ENCODE results near the gene GLRX3. TPM values are rescaled to one million over a fixed set of nuclear protein-coding genes. Genes with fewer than 3 reads are reported as not detected.

Gene GLRX3
- total RNA-seq, 1 donor from 2014 or later = 74.6 TPM

- TF ChIP-seq CTCF (IDR thresholded peaks at IDR 0.05; ENCODE audit: unreplicated experiment) = no peak
- no peaks in the 10 kb centered on the region for H3K36me3 Mint-ChIP-seq
- H3K4me1 Mint-ChIP-seq = no peaks in the 10 kb centered on the region
- H3K27ac Mint-ChIP-seq = no peak overlapping the region
- H3K27me3 Mint-ChIP-seq (ENCODE audit: low read depth) = peaks cover 4% of the 10 kb centered on the region
- no peak overlapping the region for H3K4me3 Mint-ChIP-seq
- no peaks in the 10 kb centered on the region for H3K9me3 Mint-ChIP-seq
- no peak for DNase-seq (ENCODE audit: low spot score in 2 of 2, unreplicated experiment in 2 of 2)
Observed at GRCh38 chr10:130202984-130203621, 66.9 kb downstream of the GLRX3 start.

- Mint-ChIP-seq H3K4me1 (no peaks in the 10 kb centered on the region), H3K27me3 (ENCODE audit: low read depth) (peaks cover 4% of the 10 kb centered on the region), H3K9me3 (no peaks in the 10 kb centered on the region), H3K4me3 (no peak overlapping the region), H3K36me3 (no peaks in the 10 kb centered on the region), H3K27ac (no peak overlapping the region)
- no peak for DNase-seq (ENCODE audit: low spot score in 2 of 2, unreplicated experiment in 2 of 2)
- no peak for TF ChIP-seq CTCF (IDR thresholded peaks at IDR 0.05; ENCODE audit: unreplicated experiment)
Observed at GRCh38 chr10:130203626-130204025, 67.4 kb downstream of the GLRX3 start.

GRCh38 chr10:130206216-130206737 lies 70.1 kb downstream of the GLRX3 start:
- DNase-seq (ENCODE audit: low spot score in 2 of 2, unreplicated experiment in 2 of 2) = no peak
- no peak for TF ChIP-seq CTCF (IDR thresholded peaks at IDR 0.05; ENCODE audit: unreplicated experiment)
- no peaks in the 10 kb centered on the region for H3K36me3 Mint-ChIP-seq
- H3K4me1 Mint-ChIP-seq = no peaks in the 10 kb centered on the region
- no peak overlapping the region for H3K27ac Mint-ChIP-seq
- no peaks in the 10 kb centered on the region for H3K9me3 Mint-ChIP-seq
- H3K4me3 Mint-ChIP-seq = no peak overlapping the region
- H3K27me3 Mint-ChIP-seq (ENCODE audit: low read depth) = no peaks in the 10 kb centered on the region

- no peak overlapping the region for H3K27ac Mint-ChIP-seq
Observed at GRCh38 chr10:130207205-130207604, 71.0 kb downstream of the GLRX3 start.

GRCh38 chr10:130208807-130209206 lies 72.6 kb downstream of the GLRX3 start:
- no peaks in the 10 kb centered on the region for H3K9me3 Mint-ChIP-seq
- DNase-seq (ENCODE audit: low spot score in 2 of 2, unreplicated experiment in 2 of 2) = no peak

More at GRCh38 chr10:130207205-130207604, 71.0 kb downstream of the GLRX3 start:
- no peaks in the 10 kb centered on the region for H3K36me3 Mint-ChIP-seq
- no peaks in the 10 kb centered on the region for H3K9me3 Mint-ChIP-seq
- H3K4me1 Mint-ChIP-seq = peaks cover 2% of the 10 kb centered on the region
- H3K4me3 Mint-ChIP-seq = no peak overlapping the region
- no peaks in the 10 kb centered on the region for H3K27me3 Mint-ChIP-seq (ENCODE audit: low read depth)
- no peak for DNase-seq (ENCODE audit: low spot score in 2 of 2, unreplicated experiment in 2 of 2)
- no peak for TF ChIP-seq CTCF (IDR thresholded peaks at IDR 0.05; ENCODE audit: unreplicated experiment)

More at GRCh38 chr10:130208807-130209206, 72.6 kb downstream of the GLRX3 start:
- no peaks in the 10 kb centered on the region for H3K27me3 Mint-ChIP-seq (ENCODE audit: low read depth)
- no peak overlapping the region for H3K4me3 Mint-ChIP-seq
- peaks cover 6% of the 10 kb centered on the region for H3K4me1 Mint-ChIP-seq
- H3K27ac Mint-ChIP-seq = no peak overlapping the region
- no peak for TF ChIP-seq CTCF (IDR thresholded peaks at IDR 0.05; ENCODE audit: unreplicated experiment)
- H3K36me3 Mint-ChIP-seq = no peaks in the 10 kb centered on the region

All from mesothelial cell of epicardium (in vitro differentiated cells).